GM12873 (cell line): ENCODE data around the gene MAML3.

Source experiments
- TF ChIP-seq, protein P1 (sequence below): IDR thresholded peaks from 2 replicates; pipeline ENCODE4 v1.5.1; 2012; ENCODE audit warnings: low read depth, mild to moderate bottlenecking, moderate library complexity, low read length, control low read depth; ENCODE audit not compliant: insufficient read depth; ENCODE audit errors: missing control alignments

Gene MAML3

DNA sequence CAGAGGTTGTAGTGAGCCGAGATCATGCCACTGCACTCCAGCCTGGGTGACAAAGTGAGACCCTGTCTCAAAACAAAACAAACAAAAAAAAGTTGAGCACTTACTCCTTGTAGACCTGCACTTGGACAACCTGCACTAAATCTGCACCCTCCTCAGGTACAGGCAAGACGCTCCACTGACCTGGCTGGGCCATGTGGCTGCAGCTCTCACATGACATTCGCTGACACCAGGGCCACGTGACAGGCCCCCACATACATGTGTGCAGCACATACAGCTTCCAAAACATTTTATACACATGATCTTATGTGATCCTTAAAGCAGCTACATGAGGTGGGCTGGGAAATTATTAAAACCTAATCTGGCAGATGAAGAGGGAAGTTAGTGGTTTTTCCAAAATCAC, 425.8 kb downstream of the MAML3 start:
- TF ChIP-seq, protein P1, sequence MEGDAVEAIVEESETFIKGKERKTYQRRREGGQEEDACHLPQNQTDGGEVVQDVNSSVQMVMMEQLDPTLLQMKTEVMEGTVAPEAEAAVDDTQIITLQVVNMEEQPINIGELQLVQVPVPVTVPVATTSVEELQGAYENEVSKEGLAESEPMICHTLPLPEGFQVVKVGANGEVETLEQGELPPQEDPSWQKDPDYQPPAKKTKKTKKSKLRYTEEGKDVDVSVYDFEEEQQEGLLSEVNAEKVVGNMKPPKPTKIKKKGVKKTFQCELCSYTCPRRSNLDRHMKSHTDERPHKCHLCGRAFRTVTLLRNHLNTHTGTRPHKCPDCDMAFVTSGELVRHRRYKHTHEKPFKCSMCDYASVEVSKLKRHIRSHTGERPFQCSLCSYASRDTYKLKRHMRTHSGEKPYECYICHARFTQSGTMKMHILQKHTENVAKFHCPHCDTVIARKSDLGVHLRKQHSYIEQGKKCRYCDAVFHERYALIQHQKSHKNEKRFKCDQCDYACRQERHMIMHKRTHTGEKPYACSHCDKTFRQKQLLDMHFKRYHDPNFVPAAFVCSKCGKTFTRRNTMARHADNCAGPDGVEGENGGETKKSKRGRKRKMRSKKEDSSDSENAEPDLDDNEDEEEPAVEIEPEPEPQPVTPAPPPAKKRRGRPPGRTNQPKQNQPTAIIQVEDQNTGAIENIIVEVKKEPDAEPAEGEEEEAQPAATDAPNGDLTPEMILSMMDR = no peak

- TF ChIP-seq, protein P1 = no peak
Observed at GRCh38 chr4:139726615-139727014, 427.4 kb downstream of the MAML3 start.

GRCh38 chr4:139725236-139725635, 428.7 kb downstream of the MAML3 start:
- TF ChIP-seq, protein P1 = no peak

DNA sequence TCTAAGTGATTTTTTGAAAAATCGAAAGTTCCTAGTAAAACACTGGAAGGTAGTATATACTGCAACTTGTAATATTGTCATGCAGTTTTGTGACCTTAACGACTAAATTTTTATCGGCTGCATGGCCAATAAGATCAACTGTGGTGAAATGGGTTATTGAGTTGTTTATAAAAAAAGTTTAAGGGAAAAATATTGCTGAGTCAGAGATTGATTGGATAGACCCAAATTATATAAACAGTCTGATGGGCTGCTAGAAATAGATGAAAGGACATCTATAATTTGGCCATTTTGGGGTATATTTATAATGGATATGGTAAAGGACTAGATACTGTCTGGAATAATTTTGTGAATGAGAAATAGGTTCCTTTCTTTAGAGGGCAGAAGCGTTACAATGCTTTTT, 432.2 kb downstream of the MAML3 start:
- TF ChIP-seq, protein P1 = no peak

DNA sequence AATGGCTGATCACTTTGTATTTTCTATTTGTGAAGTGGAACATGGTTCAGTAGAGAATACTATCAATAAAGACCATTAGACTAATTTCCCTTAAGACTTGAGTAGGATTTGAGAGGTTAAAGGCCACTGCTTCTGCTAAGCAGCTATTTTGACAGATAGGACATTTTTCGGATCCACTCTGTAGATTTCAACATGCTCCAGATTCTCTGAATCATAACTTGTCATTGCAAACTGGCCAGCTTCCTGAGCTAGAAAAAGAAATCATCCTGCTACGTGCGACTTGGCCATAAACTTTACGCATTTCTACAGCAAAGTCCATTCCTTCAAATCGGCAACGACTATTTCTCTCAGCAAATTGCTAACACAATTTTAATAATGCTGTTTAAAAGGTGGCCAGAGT, 433.2 kb downstream of the MAML3 start:
- TF ChIP-seq, protein P1 = no peak

DNA sequence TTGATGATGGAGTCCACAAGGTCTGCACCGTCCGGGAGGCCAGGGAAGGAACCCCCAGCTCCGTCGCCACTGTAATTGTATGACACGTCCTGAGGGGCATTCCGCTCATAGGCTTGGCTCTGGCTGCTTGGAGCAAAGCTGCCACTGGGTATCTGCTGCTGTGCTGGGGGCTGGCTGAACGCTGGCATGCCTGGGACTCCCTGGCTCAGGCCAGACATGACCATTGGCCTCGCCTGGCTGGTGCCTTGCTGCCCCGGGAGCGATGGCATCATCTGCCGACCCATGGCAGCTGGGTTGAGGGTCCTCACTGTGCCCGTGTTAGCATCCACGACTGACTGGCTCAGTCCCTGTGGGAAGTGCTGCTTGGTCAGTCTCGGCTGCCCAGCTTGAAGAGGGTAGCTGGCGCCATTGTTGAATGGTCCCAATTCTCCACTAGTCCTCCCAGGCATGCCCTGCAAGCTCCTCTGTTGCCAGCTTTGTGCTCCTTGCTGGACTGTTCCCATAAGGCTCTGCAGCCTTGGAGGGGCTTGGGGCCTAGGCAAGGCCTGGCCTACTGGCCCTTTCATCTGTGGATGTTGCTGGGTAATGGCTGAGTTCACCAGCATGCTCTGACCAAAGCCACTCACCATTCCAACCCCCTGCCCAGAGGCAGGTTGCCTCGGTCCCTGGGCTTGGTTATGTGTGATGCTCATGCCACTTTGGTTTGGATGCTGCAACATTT, 434.4 kb downstream of the MAML3 start:
- TF ChIP-seq, protein P1 = no peak

DNA sequence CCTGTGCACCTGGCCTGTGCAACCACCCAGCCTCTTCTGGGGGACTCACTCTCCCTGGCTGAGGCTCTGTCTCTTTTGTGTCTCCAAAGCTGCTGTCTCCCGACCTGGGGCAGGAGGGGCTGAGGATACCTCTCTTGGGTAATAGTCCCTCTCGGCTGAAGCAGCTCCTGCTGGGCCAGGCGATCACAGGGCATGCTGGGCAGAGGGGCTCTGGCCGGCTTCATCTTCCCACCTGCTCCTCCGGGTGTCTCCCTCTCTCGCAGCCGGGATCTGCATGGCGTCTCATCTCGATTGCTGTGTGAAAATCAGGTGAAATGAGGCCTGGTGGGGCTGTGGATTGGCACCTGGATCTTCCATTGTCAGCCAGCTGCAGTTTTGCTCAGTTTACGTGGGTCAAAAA, 435.2 kb downstream of the MAML3 start:
- TF ChIP-seq, protein P1 = no peak
